ENCODE measurements around the gene ENKD1.

DNA sequence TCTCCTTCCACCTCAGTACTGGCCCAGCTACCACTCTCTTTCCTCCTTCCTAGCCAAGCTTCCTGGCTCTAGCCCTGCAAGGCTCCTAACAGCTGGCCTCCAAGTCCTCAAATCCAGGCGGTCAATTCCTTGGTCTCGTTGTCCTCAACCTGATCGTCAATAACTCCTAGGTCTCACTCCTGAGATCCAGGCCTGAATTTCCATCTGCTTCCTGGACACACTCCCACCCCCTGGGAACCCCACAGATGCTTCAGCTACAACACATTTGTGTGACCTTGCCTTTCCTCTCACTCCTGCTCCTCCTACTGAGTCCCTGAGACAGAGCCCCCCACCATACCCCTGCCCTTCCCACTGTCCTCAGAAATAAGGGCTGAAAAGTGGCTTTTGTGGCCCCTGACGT lies 2.3 kb downstream of the ENKD1 start:
- TF ChIP-seq, protein P1, sequence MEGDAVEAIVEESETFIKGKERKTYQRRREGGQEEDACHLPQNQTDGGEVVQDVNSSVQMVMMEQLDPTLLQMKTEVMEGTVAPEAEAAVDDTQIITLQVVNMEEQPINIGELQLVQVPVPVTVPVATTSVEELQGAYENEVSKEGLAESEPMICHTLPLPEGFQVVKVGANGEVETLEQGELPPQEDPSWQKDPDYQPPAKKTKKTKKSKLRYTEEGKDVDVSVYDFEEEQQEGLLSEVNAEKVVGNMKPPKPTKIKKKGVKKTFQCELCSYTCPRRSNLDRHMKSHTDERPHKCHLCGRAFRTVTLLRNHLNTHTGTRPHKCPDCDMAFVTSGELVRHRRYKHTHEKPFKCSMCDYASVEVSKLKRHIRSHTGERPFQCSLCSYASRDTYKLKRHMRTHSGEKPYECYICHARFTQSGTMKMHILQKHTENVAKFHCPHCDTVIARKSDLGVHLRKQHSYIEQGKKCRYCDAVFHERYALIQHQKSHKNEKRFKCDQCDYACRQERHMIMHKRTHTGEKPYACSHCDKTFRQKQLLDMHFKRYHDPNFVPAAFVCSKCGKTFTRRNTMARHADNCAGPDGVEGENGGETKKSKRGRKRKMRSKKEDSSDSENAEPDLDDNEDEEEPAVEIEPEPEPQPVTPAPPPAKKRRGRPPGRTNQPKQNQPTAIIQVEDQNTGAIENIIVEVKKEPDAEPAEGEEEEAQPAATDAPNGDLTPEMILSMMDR (IDR thresholded peaks at IDR 0.05): no peak
- TF ChIP-seq POLR2A (IDR thresholded peaks at IDR 0.05): no peak
